Suppressor macrophage treated with lipopolysaccharide for 1 hour (primary cell): Measurements from ENCODE around the gene OR1K1.
A peak's percentile ranks its signal among the peaks of the same experiment; 100 is the strongest.
"Not testable (repeated sequence)": the region's sequence is repeated elsewhere in the genome, so short reads cannot be mapped to it uniquely, and the experiment has no call there.

ENCODE experiments used
- DNase-seq, 3 donors: peaks; one replicate each; pipeline ENCODE4 v3.0.0-alpha.2; 2020 to 2022

Gene OR1K1

DNA sequence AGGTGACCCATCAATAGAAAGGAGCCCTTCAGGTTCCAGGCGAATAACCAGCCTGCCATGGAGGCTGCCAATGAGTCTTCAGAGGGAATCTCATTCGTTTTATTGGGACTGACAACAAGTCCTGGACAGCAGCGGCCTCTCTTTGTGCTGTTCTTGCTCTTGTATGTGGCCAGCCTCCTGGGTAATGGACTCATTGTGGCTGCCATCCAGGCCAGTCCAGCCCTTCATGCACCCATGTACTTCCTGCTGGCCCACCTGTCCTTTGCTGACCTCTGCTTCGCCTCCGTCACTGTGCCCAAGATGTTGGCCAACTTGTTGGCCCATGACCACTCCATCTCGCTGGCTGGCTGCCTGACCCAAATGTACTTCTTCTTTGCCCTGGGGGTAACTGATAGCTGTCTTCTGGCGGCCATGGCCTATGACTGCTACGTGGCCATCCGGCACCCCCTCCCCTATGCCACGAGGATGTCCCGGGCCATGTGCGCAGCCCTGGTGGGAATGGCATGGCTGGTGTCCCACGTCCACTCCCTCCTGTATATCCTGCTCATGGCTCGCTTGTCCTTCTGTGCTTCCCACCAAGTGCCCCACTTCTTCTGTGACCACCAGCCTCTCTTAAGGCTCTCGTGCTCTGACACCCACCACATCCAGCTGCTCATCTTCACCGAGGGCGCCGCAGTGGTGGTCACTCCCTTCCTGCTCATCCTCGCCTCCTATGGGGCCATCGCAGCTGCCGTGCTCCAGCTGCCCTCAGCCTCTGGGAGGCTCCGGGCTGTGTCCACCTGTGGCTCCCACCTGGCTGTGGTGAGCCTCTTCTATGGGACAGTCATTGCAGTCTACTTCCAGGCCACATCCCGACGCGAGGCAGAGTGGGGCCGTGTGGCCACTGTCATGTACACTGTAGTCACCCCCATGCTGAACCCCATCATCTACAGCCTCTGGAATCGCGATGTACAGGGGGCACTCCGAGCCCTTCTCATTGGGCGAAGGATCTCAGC is at the start of gene OR1K1:
Gene OR1K1 (plus strand): TSS at position 58 of the 995 bp plus-strand sequence. CDS start 0 bp downstream, at position 58.
- DNase-seq: no peak

GRCh38 chr9:122754825-122755224 is 45.1 kb upstream of the OR1K1 start:
- no peak for DNase-seq

DNA sequence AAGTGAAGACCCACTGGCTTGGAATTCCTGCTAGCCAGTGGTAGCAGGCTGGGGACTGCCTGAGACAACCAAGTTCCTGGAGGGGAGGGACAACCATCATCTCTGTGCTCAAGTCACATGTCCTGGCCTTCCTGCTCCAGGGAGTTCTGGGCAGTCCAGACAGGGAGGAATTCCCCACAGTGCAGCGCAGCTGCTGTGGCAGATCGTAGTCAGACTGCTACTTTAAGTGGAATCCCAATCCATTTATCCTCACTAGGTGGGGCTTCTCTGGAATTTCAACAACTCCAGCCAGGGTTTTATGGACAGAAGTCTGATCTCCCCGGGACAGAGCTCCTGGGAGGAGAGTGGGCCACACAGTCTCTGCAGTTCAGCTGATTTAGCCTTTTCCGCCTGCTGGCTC is 32.1 kb upstream of the OR1K1 start:
- DNase-seq: no peak

DNA sequence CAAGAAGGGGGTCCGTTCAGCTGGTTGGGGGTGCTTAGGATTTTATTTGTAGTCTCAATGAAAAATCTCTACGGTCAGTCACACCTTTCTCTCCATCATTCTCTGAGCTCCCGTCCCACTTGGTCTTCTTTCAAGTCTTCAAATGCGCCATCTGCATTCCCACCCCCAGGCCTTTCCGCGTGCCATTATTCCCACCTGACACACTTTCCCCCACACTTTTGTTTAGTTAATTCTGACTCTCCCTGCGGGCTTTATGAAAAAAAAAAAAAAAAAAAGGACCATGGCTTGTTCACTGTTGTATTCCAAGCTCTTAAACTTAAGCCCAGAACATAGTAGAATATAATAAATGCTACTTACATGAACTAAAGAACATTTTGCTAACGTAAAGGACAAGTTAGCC is 22.9 kb upstream of the OR1K1 start:
- no peak for DNase-seq

DNA sequence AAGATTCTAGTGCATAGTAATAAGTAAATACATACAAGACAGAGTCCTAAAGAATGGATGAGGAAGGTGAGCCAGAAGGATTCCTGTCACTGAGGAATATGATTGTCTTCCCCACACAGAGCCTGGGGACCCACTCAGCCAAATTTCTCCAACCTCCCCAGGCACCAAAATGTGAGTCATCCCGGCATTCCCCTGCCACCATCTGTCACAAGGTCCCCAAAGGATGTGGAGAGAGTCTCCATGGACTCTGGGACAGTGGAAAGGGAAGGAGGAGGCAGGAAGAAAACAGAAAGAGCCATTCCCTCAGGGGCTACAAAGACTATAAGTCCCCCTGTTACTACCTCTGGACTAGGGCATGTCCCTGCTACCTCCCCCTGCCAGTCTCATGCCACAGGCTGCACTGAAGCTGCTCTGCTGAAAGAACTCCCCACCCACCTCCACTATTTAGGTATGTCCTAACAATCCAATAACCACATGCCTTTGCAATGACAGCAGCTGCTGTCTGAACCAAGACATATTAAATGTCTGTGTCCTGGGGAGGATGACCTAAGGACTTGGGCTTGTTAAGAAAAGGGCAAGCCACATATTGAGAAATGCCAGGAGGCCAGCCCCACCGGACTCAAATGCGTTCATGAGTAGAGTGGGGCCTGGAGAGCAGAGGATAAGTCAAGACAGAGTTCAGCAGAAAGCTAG is 21.8 kb upstream of the OR1K1 start:
- DNase-seq: peak in 1 of 3 donors; percentile 4

DNA sequence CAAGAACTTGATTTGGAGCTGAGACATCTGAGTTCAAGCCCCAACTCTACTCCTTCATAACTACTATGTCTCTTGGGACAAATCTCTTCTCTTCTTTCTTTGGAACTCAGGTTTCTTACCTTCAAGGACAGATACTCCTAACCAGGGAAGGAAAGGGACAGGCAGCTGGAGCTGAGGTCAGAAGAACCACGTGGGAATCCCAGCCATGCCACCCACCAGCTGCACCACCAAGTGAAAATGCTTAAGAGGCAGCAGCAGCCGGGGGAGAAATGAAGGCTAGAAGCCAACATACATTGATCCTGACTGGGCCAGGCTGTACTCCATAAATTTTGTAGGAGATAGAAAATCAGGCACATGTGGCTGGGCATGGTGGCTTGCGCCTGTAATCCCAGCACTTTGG is 20.7 kb upstream of the OR1K1 start:
- DNase-seq: no peak

GRCh38 chr9:122780026-122780425 is 19.9 kb upstream of the OR1K1 start:
- DNase-seq: no peak

DNA sequence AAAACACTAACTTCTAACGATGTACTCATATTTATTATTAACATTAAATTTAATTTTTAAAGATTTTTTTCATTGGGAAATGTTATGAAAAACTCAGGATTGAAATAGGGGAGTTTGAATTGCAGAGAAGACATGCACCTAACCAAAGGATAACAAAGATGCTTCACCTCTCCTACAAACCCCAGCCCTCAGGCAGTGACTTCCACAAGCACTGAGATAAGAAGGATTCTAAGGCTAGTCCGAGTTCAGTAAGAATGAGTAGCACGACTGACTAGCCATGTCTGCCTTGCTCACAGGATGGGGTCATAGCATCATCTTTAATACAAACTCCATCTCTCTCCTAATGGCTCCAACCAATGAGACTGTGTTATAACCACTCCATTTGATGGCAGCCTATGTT is 18.3 kb upstream of the OR1K1 start:
- DNase-seq: no peak

DNA sequence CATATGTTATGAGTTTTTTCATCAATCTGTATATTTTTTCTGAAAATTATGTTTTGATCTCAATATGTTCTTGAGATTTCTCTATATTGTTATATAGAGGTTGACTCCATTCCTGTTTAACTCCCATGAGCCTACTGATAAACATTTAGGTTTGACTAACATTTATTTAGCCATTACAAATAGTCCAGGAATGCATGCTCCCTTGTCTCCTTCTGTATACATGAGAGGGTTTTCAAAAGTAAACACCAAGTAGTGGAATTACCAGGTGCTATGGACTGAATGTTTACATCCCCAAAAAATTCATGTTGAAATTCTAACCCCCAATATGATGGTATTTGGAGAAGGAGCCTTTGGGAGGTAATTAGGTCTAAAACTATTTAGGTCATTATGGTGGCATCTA is 14.7 kb upstream of the OR1K1 start:
- no peak for DNase-seq

DNA sequence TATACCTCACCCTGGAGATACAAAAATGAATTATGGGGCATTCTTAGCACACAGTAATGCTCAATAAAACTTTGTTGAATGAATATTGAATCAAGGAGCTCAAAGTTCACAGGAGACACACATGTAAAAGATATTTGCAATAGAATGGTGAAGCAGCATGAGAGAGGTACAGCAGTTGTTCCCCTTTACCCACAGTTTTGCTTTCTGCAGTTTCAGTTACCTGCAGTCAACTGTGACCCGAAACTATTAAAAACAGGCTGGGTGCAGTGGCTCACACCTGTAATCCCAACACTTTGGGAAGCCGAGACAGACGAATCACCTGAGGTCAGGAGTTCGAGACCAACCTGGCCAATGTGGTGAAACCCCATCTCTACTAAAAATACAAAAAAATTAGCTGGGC is 13.6 kb upstream of the OR1K1 start:
- no peak for DNase-seq

DNA sequence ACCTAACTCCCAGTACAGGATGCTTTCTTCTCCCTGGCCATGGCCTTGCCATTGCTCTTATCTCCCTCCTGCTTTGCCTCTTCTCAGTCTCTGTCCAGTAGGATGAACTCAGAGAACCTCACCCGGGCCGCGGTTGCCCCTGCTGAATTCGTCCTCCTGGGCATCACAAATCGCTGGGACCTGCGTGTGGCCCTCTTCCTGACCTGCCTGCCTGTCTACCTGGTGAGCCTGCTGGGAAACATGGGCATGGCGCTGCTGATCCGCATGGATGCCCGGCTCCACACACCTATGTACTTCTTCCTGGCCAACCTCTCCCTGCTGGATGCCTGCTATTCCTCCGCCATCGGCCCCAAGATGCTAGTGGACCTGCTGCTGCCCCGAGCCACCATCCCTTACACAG is 11.1 kb upstream of the OR1K1 start, which contains the start of gene OR5C1:
Gene OR5C1 (plus strand): TSS at position 103 of the 400 bp plus-strand sequence. CDS start 0 bp downstream, at position 103.
- no peak for DNase-seq

GRCh38 chr9:122789256-122790046 is 10.5 kb upstream of the OR1K1 start:
- no peak for DNase-seq

- DNase-seq: no peak
Observed at GRCh38 chr9:122791872-122792669, 7.9 kb upstream of the OR1K1 start.

- no peak for DNase-seq
Observed at GRCh38 chr9:122797316-122798063, 2.4 kb upstream of the OR1K1 start.

DNA sequence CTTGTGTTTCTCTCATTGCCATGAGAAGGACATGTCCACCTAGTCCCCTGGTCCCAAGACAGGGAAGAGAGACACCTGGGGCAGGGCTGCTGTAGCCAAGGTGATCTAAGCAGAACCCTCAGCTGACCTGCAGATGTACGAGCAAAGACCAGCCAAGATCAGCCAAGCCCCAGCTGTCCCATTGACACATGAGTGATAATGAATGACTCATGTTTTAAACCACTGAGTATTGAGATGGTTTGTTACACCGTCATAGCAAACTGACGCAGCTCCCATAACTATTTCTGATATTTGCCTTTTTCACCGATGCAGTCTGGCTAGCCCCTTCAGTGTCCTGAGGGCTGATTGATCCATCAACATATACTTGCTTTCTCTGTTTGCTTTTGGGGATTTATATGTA is 6.7 kb downstream of the OR1K1 start:
- no peak for DNase-seq

DNA sequence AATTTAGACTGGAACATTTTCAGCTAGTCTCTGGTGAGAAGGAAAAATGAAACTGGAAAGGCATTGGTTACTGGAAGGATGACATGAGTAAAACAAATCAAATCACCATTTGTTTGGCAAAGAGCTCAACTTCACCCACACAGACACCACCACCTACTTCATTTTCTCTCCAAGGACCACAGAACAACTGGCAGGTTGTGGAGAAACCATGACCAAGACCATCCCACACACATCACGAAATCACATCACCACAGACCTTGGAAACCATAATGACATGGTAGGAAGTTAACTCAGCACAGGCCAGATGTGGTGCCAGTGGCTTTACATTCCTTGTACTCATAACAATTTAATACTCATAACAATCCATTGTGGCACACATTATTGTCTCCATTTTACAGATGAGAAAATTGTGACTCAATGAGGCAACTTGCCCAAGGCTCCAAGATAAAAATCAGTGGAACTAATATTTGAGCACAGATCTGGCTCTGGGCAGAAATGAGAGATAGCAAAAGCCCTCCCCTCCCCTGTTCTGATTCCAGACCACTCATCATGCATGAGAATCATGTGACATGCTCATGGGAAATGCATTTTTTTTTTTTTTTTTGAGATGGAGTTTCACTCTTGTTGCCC is 7.5 kb downstream of the OR1K1 start:
- peak; percentile 53 to 80 (median 61) for DNase-seq

- DNase-seq: no peak
Observed at GRCh38 chr9:122808141-122808540, 8.2 kb downstream of the OR1K1 start.

- not testable (repeated sequence) for DNase-seq
Observed at GRCh38 chr9:122809261-122809660, 9.3 kb downstream of the OR1K1 start.

GRCh38 chr9:122810306-122810946 is 10.5 kb downstream of the OR1K1 start:
- DNase-seq: peak; percentile 82 to 87 (median 84)

GRCh38 chr9:122812736-122813135 is 12.8 kb downstream of the OR1K1 start:
- no peak for DNase-seq
